Measurements from ENCODE around the gene CDCA8.

- TF ChIP-seq E2F1 (CRISPR knock-in tag; IDR thresholded peaks at IDR 0.05) (peak; percentile 24; the same call in 1 of the 2 replicates), TFAP4 (CRISPR knock-in tag; IDR thresholded peaks at IDR 0.05; ENCODE audit: borderline replicate concordance) (peak; percentile 65), CTCF (IDR thresholded peaks at IDR 0.05 in 2 of 3, conservative IDR thresholded peaks at IDR 0.05 in 1 of 3; ENCODE audit: insufficient read depth in 2 of 3, low read depth in 1 of 3, low read length in 3 of 3) (peak in 1 of 3 experiments; percentile 32; a peak in 1 of 6 replicates), THAP7 (CRISPR knock-in tag; IDR thresholded peaks at IDR 0.05) (0 out of 2 replicates have a peak, but pooled peaks have one; percentile 46), SRSF7 (optimal IDR thresholded peaks at IDR 0.05; ENCODE audit: low read depth, low read length) (no peak)
These were observed 729 bp upstream of the CDCA8 start for GRCh38 chr1:37691497-37692077.

Measured in K562 (cell line).